Glutamatergic neuron (in vitro differentiated cells): ENCODE data around the gene GCH1. TPM values are rescaled to one million over a fixed set of nuclear protein-coding genes. Genes with fewer than 3 reads are reported as not detected.

Experiments
- DNase-seq: peaks from one replicate; pipeline ENCODE4 v3.0.0; 2022
- H3K27ac Mint-ChIP-seq: one replicate; pipeline ENCODE4 v1.8.0; 2020; ENCODE audit warnings: mild to moderate bottlenecking, mixed read lengths, inconsistent platforms; ENCODE audit not compliant: unreplicated experiment
- H3K27me3 Mint-ChIP-seq: one replicate; pipeline ENCODE4 v1.8.0; 2020; ENCODE audit warnings: mild to moderate bottlenecking, moderate library complexity, mixed read lengths, inconsistent platforms; ENCODE audit not compliant: unreplicated experiment
- H3K36me3 Mint-ChIP-seq: one replicate; pipeline ENCODE4 v1.8.0; 2020; ENCODE audit warnings: mild to moderate bottlenecking, mixed read lengths, inconsistent platforms; ENCODE audit not compliant: unreplicated experiment
- H3K4me1 Mint-ChIP-seq: one replicate; pipeline ENCODE4 v1.8.0; 2020; ENCODE audit warnings: mild to moderate bottlenecking, low read depth, mixed read lengths, inconsistent platforms; ENCODE audit not compliant: unreplicated experiment
- H3K4me3 Mint-ChIP-seq: one replicate; pipeline ENCODE4 v1.8.0; 2020; ENCODE audit warnings: mild to moderate bottlenecking, mixed read lengths, inconsistent platforms; ENCODE audit not compliant: unreplicated experiment
- H3K9me3 Mint-ChIP-seq: one replicate; pipeline ENCODE4 v1.8.0; 2020; ENCODE audit warnings: mild to moderate bottlenecking, moderate library complexity, mixed read lengths, inconsistent platforms; ENCODE audit not compliant: unreplicated experiment
- long read RNA-seq: library from polyadenylated mRNA; unstranded; transcript quantifications from one replicate; pipeline ENCODE4 v2.0.0, GENCODE V29; 2020; ENCODE audit not compliant: unreplicated experiment
- total RNA-seq: library from RNA; stranded (reverse); fragmentation: NEBNext Ultra II Directional; extraction: Animal tissue kit (Norgen Biotek cat#: 25700); gene quantifications from one replicate; pipeline ENCODE4 v1.2.1, GENCODE V29; 2021; ENCODE audit not compliant: unreplicated experiment
- TF ChIP-seq, protein P1 (sequence below): fragments of 200-600 bp; sonication (generic); IDR thresholded peaks from one replicate; pipeline ENCODE4 v1.5.0; 2021; ENCODE audit not compliant: partially characterized antibody, unreplicated experiment

Gene GCH1, protein sequence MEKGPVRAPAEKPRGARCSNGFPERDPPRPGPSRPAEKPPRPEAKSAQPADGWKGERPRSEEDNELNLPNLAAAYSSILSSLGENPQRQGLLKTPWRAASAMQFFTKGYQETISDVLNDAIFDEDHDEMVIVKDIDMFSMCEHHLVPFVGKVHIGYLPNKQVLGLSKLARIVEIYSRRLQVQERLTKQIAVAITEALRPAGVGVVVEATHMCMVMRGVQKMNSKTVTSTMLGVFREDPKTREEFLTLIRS
- 2.4 TPM for total RNA-seq
- long read RNA-seq, partial matches to known transcripts = 0 of 1 reads
- long read RNA-seq, other reads (novel, unspliced or antisense) = 0 of 1 reads

GRCh38 chr14:54902521-54903420 is at the start of gene GCH1:
Gene GCH1 (minus strand): TSS chr14:54902826. CDS start chr14:54902663, 163 bp downstream.
- H3K27ac Mint-ChIP-seq = no peak within 1 kb of the TSS
- no peaks in the 10 kb centered on the region for H3K36me3 Mint-ChIP-seq
- peak; percentile 86 for DNase-seq
- H3K9me3 Mint-ChIP-seq = no peaks in the 10 kb centered on the region
- peak within 1 kb of the TSS; percentile 85 for H3K4me3 Mint-ChIP-seq
- TF ChIP-seq, protein P1, sequence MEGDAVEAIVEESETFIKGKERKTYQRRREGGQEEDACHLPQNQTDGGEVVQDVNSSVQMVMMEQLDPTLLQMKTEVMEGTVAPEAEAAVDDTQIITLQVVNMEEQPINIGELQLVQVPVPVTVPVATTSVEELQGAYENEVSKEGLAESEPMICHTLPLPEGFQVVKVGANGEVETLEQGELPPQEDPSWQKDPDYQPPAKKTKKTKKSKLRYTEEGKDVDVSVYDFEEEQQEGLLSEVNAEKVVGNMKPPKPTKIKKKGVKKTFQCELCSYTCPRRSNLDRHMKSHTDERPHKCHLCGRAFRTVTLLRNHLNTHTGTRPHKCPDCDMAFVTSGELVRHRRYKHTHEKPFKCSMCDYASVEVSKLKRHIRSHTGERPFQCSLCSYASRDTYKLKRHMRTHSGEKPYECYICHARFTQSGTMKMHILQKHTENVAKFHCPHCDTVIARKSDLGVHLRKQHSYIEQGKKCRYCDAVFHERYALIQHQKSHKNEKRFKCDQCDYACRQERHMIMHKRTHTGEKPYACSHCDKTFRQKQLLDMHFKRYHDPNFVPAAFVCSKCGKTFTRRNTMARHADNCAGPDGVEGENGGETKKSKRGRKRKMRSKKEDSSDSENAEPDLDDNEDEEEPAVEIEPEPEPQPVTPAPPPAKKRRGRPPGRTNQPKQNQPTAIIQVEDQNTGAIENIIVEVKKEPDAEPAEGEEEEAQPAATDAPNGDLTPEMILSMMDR = peak; percentile 81
- peaks cover 8% of the 10 kb centered on the region for H3K27me3 Mint-ChIP-seq
- no peaks in the 10 kb centered on the region for H3K4me1 Mint-ChIP-seq

GRCh38 chr14:54947230-54947629 is 44.6 kb upstream of the GCH1 start:
- H3K4me3 Mint-ChIP-seq = no peak overlapping the region
- peaks cover 3% of the 10 kb centered on the region for H3K27me3 Mint-ChIP-seq
- peaks cover 3% of the 10 kb centered on the region for H3K9me3 Mint-ChIP-seq
- TF ChIP-seq, protein P1 = no peak
- peaks cover 6% of the 10 kb centered on the region for H3K4me1 Mint-ChIP-seq
- no peak for DNase-seq
- H3K27ac Mint-ChIP-seq = no peak overlapping the region
- peaks cover 5% of the 10 kb centered on the region for H3K36me3 Mint-ChIP-seq

- H3K4me3 Mint-ChIP-seq = no peak overlapping the region
- peaks cover 5% of the 10 kb centered on the region for H3K36me3 Mint-ChIP-seq
- H3K27ac Mint-ChIP-seq = no peak overlapping the region
- H3K9me3 Mint-ChIP-seq = peaks cover 3% of the 10 kb centered on the region
- H3K4me1 Mint-ChIP-seq = peaks cover 6% of the 10 kb centered on the region
- TF ChIP-seq, protein P1 = no peak
- peaks cover 3% of the 10 kb centered on the region for H3K27me3 Mint-ChIP-seq
- DNase-seq = no peak
These were observed 43.9 kb upstream of the GCH1 start for GRCh38 chr14:54946500-54946899.

DNA sequence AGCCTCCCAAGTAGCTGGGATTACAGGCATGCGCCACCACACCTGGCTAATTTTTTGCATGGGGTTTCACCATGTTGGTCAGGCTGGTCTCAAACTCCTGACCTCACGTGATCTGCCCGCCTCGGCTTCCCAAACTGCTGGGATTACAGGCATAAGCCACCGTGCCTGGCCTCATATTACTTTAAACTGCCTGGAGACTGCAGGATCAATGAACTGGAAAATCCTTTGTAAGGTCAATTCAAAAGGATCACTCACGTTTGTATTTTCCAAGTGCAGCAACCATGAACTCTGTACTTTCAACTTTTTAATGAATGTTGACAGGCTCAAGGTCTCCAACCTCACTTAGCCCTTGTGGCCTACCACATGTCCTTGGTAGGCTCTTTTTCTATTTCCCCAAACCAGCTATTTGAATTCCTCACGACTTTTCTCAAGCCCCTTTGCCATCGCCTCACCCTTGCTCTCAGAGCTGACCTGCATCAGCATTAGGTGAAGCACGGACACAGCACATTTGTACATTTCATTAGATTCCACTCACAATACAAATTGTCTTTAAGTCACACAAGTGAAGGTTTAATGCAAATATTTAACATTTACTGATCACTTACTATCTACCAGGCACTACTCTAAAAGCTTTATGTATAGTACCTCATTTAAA is 42.2 kb upstream of the GCH1 start:
- H3K36me3 Mint-ChIP-seq = peaks cover 5% of the 10 kb centered on the region
- peak overlapping the region; percentile 2 for H3K27ac Mint-ChIP-seq
- DNase-seq = no peak
- no peaks in the 10 kb centered on the region for H3K4me1 Mint-ChIP-seq
- H3K27me3 Mint-ChIP-seq = no peaks in the 10 kb centered on the region
- no peak overlapping the region for H3K4me3 Mint-ChIP-seq
- peaks cover under 1% of the 10 kb centered on the region for H3K9me3 Mint-ChIP-seq
- TF ChIP-seq, protein P1 = no peak
